Upper lobe of left lung (tissue), 4 donors: Measurements from ENCODE around the gene CAPS.

Source experiments
- EP300 ChIP-seq, 4 donors: sonication (generic); formaldehyde crosslinking; IDR thresholded peaks; one replicate each; pipeline ENCODE4 v1.5.1; 2017; ENCODE audit warnings: antibody characterized with exemption in 4 of 4, control low read depth in 2 of 4
- POLR2A ChIP-seq, 4 donors: fragments of 450-650 bp; IDR thresholded peaks; one replicate each; pipeline ENCODE4 v1.5.1; 2016 to 2017; ENCODE audit warnings: antibody characterized with exemption in 4 of 4, mild to moderate bottlenecking in 2 of 4
- POLR2AphosphoS5 ChIP-seq, 2 donors: sonication (generic); formaldehyde crosslinking; IDR thresholded peaks; one replicate each; pipeline ENCODE4 v1.5.1; 2017; ENCODE audit warnings: antibody characterized with exemption in 2 of 2
- TF ChIP-seq, protein P1 (sequence below), 6 experiments: fragments of 450-650 bp in 4 of 6; fragments of 200-600 bp in 2 of 6; sonication (generic) in 2 of 6; IDR thresholded peaks; one replicate each; pipeline ENCODE4 v1.5.1; 2016 to 2019; ENCODE audit warnings: antibody characterized with exemption in 6 of 6

DNA sequence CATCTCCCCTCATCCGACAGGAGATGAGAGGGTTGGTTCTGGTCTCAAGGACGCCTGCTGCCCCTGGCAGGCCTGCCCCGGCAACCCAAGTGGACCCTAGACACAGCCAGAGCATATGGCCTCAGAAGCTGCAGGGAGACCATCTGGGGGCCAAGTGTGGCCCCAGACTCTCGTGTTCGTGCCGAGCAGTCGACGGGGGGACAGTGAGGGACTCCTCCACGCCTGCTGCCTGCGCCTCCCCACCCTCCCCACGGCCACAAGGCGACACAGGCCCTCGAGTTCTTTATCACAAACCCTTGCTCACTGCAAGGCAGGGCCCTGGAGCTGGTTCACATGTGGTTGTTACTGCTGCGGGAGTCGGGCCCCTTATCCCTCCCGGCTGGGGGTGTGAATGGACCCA lies 9.3 kb downstream of the CAPS start:
- TF ChIP-seq POLR2A (IDR thresholded peaks at IDR 0.05) = no peak
- TF ChIP-seq, protein P1, sequence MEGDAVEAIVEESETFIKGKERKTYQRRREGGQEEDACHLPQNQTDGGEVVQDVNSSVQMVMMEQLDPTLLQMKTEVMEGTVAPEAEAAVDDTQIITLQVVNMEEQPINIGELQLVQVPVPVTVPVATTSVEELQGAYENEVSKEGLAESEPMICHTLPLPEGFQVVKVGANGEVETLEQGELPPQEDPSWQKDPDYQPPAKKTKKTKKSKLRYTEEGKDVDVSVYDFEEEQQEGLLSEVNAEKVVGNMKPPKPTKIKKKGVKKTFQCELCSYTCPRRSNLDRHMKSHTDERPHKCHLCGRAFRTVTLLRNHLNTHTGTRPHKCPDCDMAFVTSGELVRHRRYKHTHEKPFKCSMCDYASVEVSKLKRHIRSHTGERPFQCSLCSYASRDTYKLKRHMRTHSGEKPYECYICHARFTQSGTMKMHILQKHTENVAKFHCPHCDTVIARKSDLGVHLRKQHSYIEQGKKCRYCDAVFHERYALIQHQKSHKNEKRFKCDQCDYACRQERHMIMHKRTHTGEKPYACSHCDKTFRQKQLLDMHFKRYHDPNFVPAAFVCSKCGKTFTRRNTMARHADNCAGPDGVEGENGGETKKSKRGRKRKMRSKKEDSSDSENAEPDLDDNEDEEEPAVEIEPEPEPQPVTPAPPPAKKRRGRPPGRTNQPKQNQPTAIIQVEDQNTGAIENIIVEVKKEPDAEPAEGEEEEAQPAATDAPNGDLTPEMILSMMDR (IDR thresholded peaks at IDR 0.05) = no peak
- no peak for TF ChIP-seq EP300 (IDR thresholded peaks at IDR 0.05)
- TF ChIP-seq POLR2AphosphoS5 (IDR thresholded peaks at IDR 0.05) = no peak
